Smooth muscle cell (in vitro differentiated cells): Measurements from ENCODE around the gene ATF6. TPM values are rescaled to one million over a fixed set of nuclear protein-coding genes. Genes with fewer than 3 reads are reported as not detected.

Source experiments
- DNase-seq: peaks from one replicate; lab custom pipeline; 2025; ENCODE audit not compliant: unreplicated experiment; lab: John Stamatoyannopoulos, UW
- H2AFZ ChIP-seq: fragments of 200-600 bp; sonication (generic); 2 replicates; pipeline ENCODE4 v1.6.0; 2016; ENCODE audit warnings: antibody characterized with exemption, low read depth, mild to moderate bottlenecking
- H3F3A ChIP-seq: fragments of 200-600 bp; sonication (generic); 2 replicates; pipeline ENCODE4 v1.6.0; 2017; ENCODE audit warnings: antibody characterized with exemption, low read depth
- H3K27ac ChIP-seq: fragments of 200-600 bp; sonication (generic); 2 replicates; pipeline ENCODE4 v1.5.1; 2016; ENCODE audit warnings: low read depth, mild to moderate bottlenecking
- H3K27me3 ChIP-seq: fragments of 200-600 bp; sonication (generic); 2 replicates; pipeline ENCODE4 v1.6.1; 2016; ENCODE audit warnings: low read depth, mild to moderate bottlenecking
- H3K36me3 ChIP-seq: fragments of 200-600 bp; sonication (generic); 2 replicates; pipeline ENCODE4 v1.5.1; 2016; ENCODE audit warnings: low read depth
- H3K4me1 ChIP-seq: fragments of 200-600 bp; sonication (generic); 2 replicates; pipeline ENCODE4 v1.5.1; 2016; ENCODE audit warnings: low read depth
- H3K4me2 ChIP-seq: fragments of 200-600 bp; sonication (generic); 2 replicates; pipeline ENCODE4 v1.6.0; 2016; ENCODE audit warnings: mild to moderate bottlenecking
- H3K4me3 ChIP-seq: fragments of 200-600 bp; sonication (generic); 2 replicates; pipeline ENCODE4 v1.5.1; 2016; ENCODE audit warnings: mild to moderate bottlenecking
- H3K79me2 ChIP-seq: fragments of 200-600 bp; sonication (generic); 2 replicates; pipeline ENCODE4 v1.6.0; 2016; ENCODE audit warnings: low read depth, mild to moderate bottlenecking
- H3K9ac ChIP-seq: fragments of 200-600 bp; sonication (generic); 2 replicates; pipeline ENCODE4 v1.6.0; 2016; ENCODE audit warnings: low read depth
- H3K9me3 ChIP-seq: fragments of 200-600 bp; sonication (generic); replicated peaks from 2 replicates; pipeline ENCODE4 v1.5.1; 2016; ENCODE audit warnings: low read depth
- H4K20me1 ChIP-seq: fragments of 200-600 bp; sonication (generic); 2 replicates; pipeline ENCODE4 v1.6.0; 2016; ENCODE audit warnings: low read depth
- WGBS: methylation state at CpG from one replicate; pipeline ENCODE4 v1.1.7; 2016; ENCODE audit warnings: low lambda C conversion rate; 5-methylcytosine and 5-hydroxymethylcytosine counted together
- polyA plus RNA-seq: library from polyadenylated mRNA; unstranded; fragments of >200 nt; fragmentation: Nextera tagmentation; extraction: Ambion mirVana; gene quantifications from 2 replicates; pipeline ENCODE4 v1.2.1, GENCODE V29; 2016
- total RNA-seq: library from RNA; depleted of rRNA; stranded (reverse); fragments of >200 nt; gene quantifications from 2 replicates; pipeline ENCODE4 v1.2.3, GENCODE V29; 2014
- TF ChIP-seq, protein P1 (sequence below): fragments of 200-600 bp; sonication (generic); IDR thresholded peaks from 2 replicates; pipeline ENCODE4 v1.5.1; 2017; ENCODE audit warnings: borderline replicate concordance, mild to moderate bottlenecking, antibody characterized with exemption; ENCODE audit not compliant: insufficient read depth, poor library complexity, severe bottlenecking

ATF6 gene
- total and polyA plus RNA-seq, 2 experiments from 2014 or later: 7.8 to 22.9 TPM

DNA sequence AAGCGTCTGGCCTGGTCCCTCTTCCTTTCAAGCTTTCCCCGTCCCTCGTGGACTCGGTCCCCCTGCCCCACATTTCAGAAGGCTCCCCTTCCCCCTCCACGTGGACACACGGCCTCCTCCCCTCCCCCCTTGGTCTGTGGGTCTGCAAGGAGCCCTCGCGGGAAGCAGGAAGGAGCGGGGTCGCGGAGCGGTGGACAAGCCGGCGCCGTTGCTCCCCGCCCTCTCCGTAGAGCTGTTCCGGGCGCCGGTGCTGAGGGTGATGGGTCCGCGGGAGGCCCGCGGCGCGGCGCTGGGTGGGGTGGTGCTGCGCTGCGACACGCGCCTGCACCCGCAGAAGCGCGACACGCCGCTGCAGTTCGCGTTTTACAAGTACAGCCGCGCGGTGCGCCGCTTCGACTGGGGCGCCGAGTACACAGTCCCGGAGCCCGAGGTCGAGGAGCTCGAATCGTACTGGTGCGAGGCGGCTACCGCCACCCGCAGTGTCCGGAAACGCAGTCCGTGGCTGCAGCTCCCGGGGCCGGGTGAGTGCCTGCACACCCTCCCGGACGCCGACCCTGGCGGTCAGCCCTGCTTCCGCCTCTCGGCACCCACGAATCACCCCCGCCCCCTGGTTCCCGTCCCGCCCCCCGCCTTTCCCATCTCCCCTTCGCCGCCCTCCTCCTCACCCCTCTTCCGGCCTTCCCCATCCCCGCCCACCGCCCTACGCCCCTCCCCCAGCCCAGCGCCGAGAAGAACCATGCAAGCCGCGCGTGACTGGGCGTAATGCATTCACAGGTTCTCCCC is 39.5 kb upstream of the ATF6 start:
- Histone ChIP-seq H3K4me1 (no peaks in the 10 kb centered on the region), H2AFZ (peak overlapping the region; percentile 58), H3K4me3 (peak overlapping the region; percentile 77), H3K36me3 (no peaks in the 10 kb centered on the region), H3K79me2 (no peaks in the 10 kb centered on the region), H3K9ac (no peak overlapping the region), H3K4me2 (peak overlapping the region; percentile 94), H3K27ac (no peak overlapping the region), H4K20me1 (no peaks in the 10 kb centered on the region), H3K27me3 (no peaks in the 10 kb centered on the region), H3F3A (peaks cover 4% of the 10 kb centered on the region), H3K9me3 (no peaks in the 10 kb centered on the region)
- TF ChIP-seq, protein P1, sequence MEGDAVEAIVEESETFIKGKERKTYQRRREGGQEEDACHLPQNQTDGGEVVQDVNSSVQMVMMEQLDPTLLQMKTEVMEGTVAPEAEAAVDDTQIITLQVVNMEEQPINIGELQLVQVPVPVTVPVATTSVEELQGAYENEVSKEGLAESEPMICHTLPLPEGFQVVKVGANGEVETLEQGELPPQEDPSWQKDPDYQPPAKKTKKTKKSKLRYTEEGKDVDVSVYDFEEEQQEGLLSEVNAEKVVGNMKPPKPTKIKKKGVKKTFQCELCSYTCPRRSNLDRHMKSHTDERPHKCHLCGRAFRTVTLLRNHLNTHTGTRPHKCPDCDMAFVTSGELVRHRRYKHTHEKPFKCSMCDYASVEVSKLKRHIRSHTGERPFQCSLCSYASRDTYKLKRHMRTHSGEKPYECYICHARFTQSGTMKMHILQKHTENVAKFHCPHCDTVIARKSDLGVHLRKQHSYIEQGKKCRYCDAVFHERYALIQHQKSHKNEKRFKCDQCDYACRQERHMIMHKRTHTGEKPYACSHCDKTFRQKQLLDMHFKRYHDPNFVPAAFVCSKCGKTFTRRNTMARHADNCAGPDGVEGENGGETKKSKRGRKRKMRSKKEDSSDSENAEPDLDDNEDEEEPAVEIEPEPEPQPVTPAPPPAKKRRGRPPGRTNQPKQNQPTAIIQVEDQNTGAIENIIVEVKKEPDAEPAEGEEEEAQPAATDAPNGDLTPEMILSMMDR: no peak
- DNase-seq: peak; percentile 69
- under 1% methylated on average over 54 of the region's 83 CpGs for WGBS

DNA sequence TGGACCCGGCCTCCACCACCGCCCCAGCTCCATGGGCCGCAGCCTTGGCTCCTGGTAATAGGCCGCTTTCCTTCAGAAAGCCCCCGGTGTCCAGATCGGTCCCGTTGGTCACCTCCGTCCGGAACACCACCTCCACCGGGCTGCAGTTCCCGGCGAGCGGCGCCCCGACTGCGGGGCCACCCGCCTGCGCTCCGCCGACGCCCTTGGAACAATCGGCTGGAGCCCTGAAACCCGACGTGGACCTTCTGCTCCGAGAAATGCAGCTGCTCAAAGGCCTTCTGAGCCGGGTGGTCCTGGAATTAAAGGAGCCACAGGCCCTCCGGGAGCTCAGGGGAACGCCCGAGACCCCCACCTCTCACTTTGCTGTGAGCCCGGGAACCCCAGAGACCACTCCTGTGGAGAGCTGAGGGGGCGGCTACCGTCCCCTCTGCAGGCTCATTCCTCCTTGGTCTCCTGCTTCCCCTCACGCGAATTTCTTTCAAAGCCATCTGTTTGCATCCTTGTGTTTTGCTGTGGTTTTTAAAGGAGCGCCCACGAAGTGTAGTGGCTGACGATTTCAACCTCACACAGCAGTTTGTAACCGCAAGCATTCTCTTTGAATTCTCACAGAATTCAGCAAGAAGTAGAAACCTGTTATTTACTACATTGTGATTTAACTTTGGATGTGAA is 38.7 kb upstream of the ATF6 start:
- Histone ChIP-seq H3K4me1 (no peaks in the 10 kb centered on the region), H3K9me3 (no peaks in the 10 kb centered on the region), H3K36me3 (no peaks in the 10 kb centered on the region), H3K4me3 (peak overlapping the region; percentile 77), H3K9ac (no peak overlapping the region), H3F3A (peaks cover 11% of the 10 kb centered on the region), H3K27ac (peak overlapping the region; percentile 38), H3K27me3 (no peaks in the 10 kb centered on the region), H2AFZ (peak overlapping the region; percentile 58), H3K4me2 (peak overlapping the region; percentile 94), H3K79me2 (no peaks in the 10 kb centered on the region), H4K20me1 (no peaks in the 10 kb centered on the region)
- TF ChIP-seq, protein P1: no peak
- WGBS: 3% methylated on average over 37 of the region's 38 CpGs
- DNase-seq: no peak

DNA sequence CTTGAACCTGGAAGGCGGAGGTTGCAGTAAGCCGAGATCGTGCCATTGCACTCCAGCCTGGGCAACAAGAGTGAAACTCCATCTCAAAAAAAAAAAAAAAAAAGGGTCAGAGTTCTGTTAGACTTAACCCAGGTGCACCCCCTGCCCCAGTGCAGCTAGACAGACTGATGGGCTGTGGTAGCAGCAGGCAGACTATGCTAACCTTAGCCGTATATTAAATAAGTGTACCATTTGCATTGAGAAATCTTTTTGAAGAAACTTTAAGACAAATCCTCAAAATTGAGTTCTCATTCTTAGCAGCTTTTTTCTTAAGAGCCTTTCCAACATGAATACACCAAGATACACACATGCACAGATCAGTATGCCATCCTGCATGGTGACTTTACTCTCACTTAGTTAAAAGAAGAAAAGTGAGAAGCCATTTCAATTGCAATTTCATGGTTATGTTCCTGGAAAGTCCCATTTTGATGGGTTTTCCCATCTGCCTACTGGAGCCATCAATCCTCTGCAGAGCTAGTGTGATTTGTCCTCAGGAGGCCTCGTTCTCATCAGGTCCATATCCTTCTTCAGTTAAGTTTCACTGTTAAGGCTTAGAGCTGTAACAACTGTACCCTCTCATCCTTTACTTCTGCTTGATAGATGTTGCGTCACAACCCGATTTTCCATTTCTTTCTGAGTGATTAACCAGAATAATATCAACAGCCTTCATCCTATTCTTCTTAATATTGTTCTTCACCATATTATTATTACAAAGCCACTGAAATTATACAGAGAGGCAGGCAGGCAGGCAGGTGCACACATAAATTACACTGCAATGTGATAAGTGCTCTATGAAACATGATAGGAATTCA is 37.5 kb upstream of the ATF6 start:
- Histone ChIP-seq H3K27ac (no peak overlapping the region), H3K4me3 (no peak overlapping the region), H4K20me1 (no peaks in the 10 kb centered on the region), H3K27me3 (no peaks in the 10 kb centered on the region), H3K4me1 (peaks cover 3% of the 10 kb centered on the region), H3F3A (peaks cover 17% of the 10 kb centered on the region), H3K79me2 (no peaks in the 10 kb centered on the region), H2AFZ (no peak overlapping the region), H3K9ac (no peak overlapping the region), H3K9me3 (no peaks in the 10 kb centered on the region), H3K36me3 (no peaks in the 10 kb centered on the region), H3K4me2 (no peak overlapping the region)
- 79% methylated on average over 7 of the region's 7 CpGs for WGBS
- DNase-seq: no peak
- TF ChIP-seq, protein P1: no peak
